Erythroblast (primary cell): ENCODE data around the gene RNF26.

Experiments used
- GATA1 ChIP-seq: IDR thresholded peaks from 2 replicates; pipeline ENCODE4 v1.6.1; 2011; ENCODE audit warnings: low read depth, mild to moderate bottlenecking, control low read depth, low read length, moderate library complexity
- POLR2A ChIP-seq: IDR thresholded peaks from 2 replicates; pipeline ENCODE4 v1.6.1; 2011; ENCODE audit warnings: mild to moderate bottlenecking, low read length

- no peak for TF ChIP-seq POLR2A
- TF ChIP-seq GATA1: no peak
Observed at GRCh38 chr11:119307974-119308373, 26.4 kb upstream of the RNF26 start.
